ENCODE data around the gene TEP1. TPM values are rescaled to one million over a fixed set of nuclear protein-coding genes. Genes with fewer than 3 reads are reported as not detected.
A peak's percentile ranks its signal among the peaks of the same experiment; 100 is the strongest.
"Not testable (repeated sequence)": the region's sequence is repeated elsewhere in the genome, so short reads cannot be mapped to it uniquely, and the experiment has no call there.

Gene TEP1
- total RNA-seq, 1 donor from 2014 or later, result 30.4 TPM

GRCh38 chr14:20343862-20344220 lies 69.5 kb downstream of the TEP1 start:
- peak in 1 of 2 donors; percentile 48 for DNase-seq (ENCODE audit: low read depth in 2 of 2)

- peak; percentile 99 for DNase-seq (ENCODE audit: low read depth in 2 of 2)
Measured at GRCh38 chr14:20343092-20343861, 70.0 kb downstream of the TEP1 start, which contains the start of gene PARP2. Gene PARP2, plus strand, starts transcription at chr14:20343635. Its CDS starts 7 bp downstream, at chr14:20343642.

DNA sequence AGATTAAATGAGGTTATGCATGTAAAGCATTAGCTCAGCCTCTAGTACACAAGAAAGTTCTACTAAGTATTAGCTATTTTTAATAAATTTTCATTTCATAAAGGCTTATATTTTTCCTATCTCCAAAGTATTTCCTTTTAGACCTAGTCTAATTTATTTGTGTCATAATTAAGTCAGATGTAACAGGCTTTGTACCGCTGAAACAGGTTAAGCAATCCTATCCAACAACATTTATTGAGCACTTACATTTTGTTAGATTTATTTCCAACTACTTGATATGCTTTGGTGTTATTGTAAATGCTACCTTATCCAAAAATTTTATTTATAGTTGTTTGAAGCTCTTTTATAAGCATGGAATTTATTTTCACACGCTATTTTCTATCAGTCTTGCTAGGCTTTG lies 71.7 kb downstream of the TEP1 start:
- no peak for DNase-seq (ENCODE audit: low read depth in 2 of 2)

DNA sequence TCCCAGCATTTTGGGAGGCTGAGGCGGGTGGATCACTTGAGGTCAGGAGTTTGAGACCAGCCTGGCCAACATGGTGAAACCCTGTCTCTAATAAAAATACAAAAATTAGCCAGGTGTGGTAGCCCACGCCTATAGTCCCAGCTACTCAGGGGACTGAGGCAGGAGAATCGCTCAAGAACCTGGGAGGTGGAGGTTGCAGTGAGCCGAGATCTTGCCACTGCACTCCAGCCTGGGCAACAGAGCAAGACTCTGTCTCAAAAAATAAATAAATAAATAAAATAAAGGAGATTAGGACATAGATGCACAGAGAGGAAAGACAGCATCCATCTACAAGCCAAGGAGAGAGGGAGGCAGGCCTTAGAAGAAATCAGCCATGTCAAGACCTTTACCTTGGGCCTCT lies 72.3 kb downstream of the TEP1 start:
- DNase-seq (ENCODE audit: low read depth in 2 of 2), result not testable (repeated sequence)

- no peak for DNase-seq (ENCODE audit: low read depth in 2 of 2)
Measured at GRCh38 chr14:20334017-20334416, 79.3 kb downstream of the TEP1 start.

- DNase-seq (ENCODE audit: low read depth in 2 of 2), result no peak
Measured at GRCh38 chr14:20333494-20333841, 79.8 kb downstream of the TEP1 start.

GRCh38 chr14:20332788-20333493 lies 80.4 kb downstream of the TEP1 start, which contains the start of gene CCNB1IP1:
Gene CCNB1IP1, minus strand, starts transcription at chr14:20333279. Its CDS starts 16,756 bp downstream, at chr14:20316523.
- DNase-seq (ENCODE audit: low read depth in 2 of 2), result peak; percentile 65 to 83

DNA sequence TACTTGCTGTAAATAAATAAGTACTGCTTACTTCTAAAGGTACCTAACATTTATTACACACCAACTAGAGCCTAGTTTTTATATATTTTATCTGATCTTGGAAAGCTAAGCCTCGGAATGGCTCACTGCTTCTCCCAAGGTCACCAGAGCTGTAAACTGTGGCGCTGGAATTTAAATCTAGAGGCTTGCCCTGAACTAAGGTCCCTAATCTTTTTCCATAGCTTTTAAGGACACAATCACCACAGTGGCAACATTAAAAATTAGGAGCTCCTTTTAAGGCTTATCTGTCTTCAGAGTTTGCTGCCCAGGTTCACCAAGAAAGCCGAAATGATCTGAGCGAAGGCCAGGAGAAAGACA lies 80.9 kb downstream of the TEP1 start:
- DNase-seq (ENCODE audit: low read depth in 2 of 2), result peak; percentile 15 to 24

DNA sequence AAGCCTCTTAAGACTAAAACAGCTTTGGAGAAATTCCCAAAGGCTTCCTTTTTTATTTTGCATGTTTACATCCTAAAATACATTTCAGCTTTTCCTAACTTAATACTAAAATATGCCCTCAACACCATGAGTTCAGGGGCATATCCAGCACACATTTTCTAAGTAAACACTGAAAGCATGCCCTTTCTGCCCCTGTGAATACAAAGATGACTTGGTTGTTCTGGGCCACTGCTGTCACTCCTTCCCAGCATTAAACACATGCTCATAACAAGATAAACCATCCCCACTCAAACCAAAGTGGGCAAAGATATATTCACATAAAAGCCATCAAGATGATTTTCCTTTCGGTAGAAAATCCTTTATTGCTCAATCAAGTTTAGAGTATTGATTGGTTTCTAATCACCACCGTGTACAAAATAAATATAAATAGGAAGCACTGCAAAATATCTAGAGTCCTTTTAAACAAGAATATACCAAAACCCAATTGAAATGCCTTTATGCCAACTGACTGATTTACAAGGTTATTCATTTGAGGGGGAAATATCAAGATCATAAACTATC lies 82.2 kb downstream of the TEP1 start:
- DNase-seq (ENCODE audit: low read depth in 2 of 2), result no peak

- no peak for DNase-seq (ENCODE audit: low read depth in 2 of 2)
Measured at GRCh38 chr14:20329355-20329754, 83.9 kb downstream of the TEP1 start.

- DNase-seq (ENCODE audit: low read depth in 2 of 2), result no peak
Measured at GRCh38 chr14:20328705-20329104, 84.6 kb downstream of the TEP1 start.

DNA sequence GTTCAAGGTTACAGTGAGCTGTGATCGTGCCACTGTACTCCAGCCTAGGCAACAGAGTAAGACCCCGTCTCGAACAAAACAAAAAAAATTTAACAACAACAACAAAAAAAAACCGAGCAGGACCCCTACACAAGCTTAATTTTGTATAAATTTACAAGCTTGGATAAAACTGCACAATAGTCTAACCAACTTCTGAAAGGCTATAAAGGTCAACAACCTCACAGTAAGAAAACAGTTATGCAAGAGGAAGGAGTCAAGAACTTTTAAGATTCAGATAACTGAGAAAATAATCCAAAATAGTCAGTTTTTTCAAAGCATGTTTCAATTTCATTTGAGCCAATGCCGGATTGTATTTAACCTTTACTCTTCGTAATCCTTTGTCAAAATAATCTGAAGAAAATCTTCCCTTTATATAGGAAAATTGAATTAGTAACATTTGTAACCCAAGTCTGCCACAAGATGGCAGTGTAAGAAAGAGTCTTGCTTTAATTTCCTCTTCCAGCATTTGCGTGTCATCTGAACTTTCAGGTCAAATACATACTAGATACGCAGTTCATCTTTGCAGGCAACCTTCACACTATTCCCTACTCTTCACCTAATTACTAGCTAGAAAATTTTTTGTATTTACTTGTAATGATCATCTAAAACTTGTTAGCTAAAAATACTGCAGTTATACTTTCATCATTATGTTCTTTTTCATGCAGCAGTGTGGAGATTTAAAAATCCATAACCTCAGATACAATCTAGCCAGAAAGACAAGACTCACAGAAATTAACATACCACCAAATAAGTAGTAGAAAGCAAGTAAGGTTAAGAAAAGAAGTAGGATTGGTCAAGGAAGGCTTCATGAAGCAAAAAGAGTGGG lies 86.1 kb downstream of the TEP1 start:
- peak; percentile 76 to 82 for DNase-seq (ENCODE audit: low read depth in 2 of 2)

GRCh38 chr14:20317720-20318119 lies 95.6 kb downstream of the TEP1 start:
- no peak for DNase-seq (ENCODE audit: low read depth in 2 of 2)

Other genes with a start within 250 kb of the TEP1 start
- not detected in 2 replicates for gene OR11G2, start 222.6 kb downstream of the TEP1 start, total RNA-seq
- gene OR11H6, start 189.8 kb downstream of the TEP1 start, total RNA-seq, result not detected in 2 replicates
- not detected in 2 replicates for gene OR11H7, start 184.5 kb downstream of the TEP1 start, total RNA-seq
- not detected in 2 replicates for gene OR11H4, start 174.2 kb downstream of the TEP1 start, total RNA-seq
- 12.6 and 21.0 TPM in 2 replicates for gene TTC5, start 107.5 kb downstream of the TEP1 start, total RNA-seq
- 30.6 and 30.9 TPM in 2 replicates for gene CCNB1IP1, start 80.2 kb downstream of the TEP1 start, total RNA-seq
- 3.9 and 4.6 TPM in 2 replicates for gene PARP2, start 69.9 kb downstream of the TEP1 start, total RNA-seq
- under 0.01 TPM in 2 replicates for gene KLHL33, start 22.7 kb upstream of the TEP1 start, total RNA-seq
- 47.3 and 48.0 TPM in 2 replicates for gene OSGEP, start 41.3 kb upstream of the TEP1 start, total RNA-seq
- 61.1 and 73.4 TPM in 2 replicates for gene APEX1, start 41.7 kb upstream of the TEP1 start, total RNA-seq
- 18.7 and 23.4 TPM in 2 replicates for gene PIP4P1, start 47.9 kb upstream of the TEP1 start, total RNA-seq
- gene PNP, start 55.9 kb upstream of the TEP1 start, total RNA-seq, result 193 and 227 TPM in 2 replicates
- not detected in 2 replicates for gene RNASE10, start 92.0 kb upstream of the TEP1 start, total RNA-seq
- gene RNASE9, start 147.5 kb upstream of the TEP1 start, total RNA-seq, result not detected in 2 replicates
- not detected in 2 replicates for gene RNASE11, start 174.5 kb upstream of the TEP1 start, total RNA-seq
- not detected in 2 replicates for gene RNASE12, start 177.9 kb upstream of the TEP1 start, total RNA-seq
- gene OR6S1, start 228.2 kb upstream of the TEP1 start, total RNA-seq, result not detected in 2 replicates

All from lung microvascular endothelial cell (primary cell).